Stimulated activated CD4-positive, alpha-beta T cell treated with anti-CD3 and anti-CD28 coated beads, Interleukin-4, amount 100 ng/mL, for 24 hours (primary cell): ENCODE results near the gene BCAN.

ENCODE experiments used
- DNase-seq: peaks from one replicate; pipeline ENCODE4 v3.0.0-alpha.2; 2020

The BCAN gene

DNA sequence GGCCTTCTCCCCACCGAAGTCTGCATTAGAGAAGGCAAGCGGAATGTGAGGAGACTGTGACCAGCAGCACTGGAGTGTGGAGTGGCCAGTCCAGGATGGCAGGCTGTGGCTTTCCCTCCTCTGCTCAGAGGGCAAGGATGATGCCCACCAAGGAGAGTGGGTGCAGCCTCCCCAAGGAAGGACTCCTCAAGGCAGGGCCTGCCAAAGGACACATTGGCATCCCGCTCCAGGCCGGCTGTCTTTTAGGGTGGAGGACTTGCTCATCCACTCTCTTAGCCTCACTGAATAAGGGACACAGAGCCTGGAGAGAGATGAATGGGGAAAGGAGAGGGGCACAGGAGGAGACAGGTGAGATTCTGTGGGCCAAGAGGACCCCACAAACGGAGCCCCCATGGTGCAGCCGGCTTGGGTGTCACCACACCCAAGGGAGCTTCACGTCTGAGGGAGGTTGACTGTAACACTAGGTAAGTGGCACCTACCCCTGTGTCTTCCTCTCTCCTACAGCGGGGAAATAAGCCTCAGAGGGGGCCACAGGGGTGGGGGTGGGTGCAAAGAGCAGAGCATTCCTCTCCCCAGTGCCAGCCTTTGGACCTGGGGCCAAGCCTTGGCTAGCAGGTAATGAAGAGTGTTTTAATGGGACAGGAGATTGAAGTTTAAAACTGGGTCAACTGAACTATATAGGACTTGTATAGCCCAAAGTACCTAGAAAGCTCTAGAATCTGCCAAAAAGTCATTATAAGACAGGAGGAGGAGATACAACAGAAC lies 39.5 kb downstream of the BCAN start:
- DNase-seq = no peak

DNA sequence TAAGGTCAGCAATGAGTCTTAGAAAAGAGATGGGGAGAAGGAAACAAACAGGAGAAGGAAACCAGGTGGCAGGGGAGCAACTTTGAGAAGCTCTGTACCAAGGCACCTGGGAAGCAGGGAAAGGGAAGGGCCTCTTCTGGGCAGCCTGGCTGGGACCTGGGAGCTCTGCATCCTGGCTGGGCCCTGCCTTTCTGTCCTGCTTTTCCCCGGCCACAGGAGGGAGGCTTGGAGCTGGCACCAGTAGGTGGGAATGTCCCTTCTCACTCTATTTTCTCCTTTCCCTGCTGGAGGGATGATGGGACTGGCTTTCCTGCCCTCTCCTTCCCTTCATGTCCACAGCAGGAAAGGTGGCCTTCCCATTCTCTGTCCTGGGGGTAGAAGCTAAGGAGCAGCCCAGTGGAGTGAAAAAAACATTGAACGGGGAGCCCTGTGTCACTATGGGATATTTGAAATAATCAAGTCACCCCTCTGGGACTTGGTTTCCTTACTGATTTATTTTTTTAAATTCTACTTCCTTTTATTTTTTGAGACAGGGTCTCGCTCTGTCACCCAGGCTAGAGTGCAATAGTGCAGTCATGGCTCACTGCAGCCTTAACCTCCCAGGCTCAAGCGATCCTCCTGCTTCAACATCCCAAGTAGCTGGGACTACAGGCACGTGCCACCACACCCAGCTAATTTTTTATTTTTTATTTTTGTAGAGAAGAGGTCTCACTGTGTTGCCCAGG lies 40.4 kb downstream of the BCAN start:
- DNase-seq = no peak

- DNase-seq = peak; percentile 32
These were observed 42.4 kb downstream of the BCAN start for GRCh38 chr1:156684227-156684782.

DNA sequence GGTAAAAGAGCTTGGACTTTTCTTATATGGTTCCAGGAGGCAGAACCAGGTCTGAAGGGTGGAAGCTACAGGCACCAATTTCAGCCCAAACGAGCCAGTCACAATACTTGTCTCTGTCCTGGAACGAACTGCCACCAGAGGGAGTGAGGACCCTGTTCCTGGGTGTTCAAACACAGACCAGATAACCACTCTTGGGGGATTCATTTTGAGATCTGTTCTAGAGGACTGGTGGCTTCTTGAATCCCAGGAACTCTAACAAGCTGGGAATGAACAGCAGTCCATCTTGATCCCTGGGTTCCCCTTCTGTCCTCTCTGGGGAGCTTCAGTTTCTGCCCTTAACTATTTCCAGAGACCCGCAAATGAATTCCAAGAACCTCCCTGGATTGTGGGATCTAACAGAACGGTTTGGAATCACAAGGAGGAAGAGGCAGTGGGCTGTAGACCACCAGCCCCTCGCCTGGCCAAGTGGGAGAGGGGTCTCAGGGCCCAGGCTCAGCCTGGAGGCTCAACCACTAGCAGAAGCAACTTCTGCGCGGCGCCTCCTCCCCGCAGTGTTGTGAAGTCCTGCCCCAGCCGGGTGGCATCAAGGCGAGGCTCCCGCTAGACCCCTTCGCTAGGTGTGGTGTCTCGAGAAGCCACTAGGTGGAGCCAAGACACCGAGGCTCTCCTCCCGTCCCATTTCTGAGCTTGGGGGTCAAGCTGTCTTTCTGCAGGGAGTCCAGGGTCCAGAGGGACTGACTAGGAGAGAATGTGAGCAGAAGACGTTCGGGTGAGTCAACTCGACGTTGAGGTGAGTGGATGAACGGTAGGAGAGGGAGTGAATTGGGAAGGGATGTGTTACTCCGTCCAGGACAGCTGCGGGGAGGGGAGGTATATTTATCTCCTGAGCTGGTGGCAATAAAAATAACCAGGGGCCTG lies 47.4 kb downstream of the BCAN start:
- DNase-seq = peak; percentile 78

DNA sequence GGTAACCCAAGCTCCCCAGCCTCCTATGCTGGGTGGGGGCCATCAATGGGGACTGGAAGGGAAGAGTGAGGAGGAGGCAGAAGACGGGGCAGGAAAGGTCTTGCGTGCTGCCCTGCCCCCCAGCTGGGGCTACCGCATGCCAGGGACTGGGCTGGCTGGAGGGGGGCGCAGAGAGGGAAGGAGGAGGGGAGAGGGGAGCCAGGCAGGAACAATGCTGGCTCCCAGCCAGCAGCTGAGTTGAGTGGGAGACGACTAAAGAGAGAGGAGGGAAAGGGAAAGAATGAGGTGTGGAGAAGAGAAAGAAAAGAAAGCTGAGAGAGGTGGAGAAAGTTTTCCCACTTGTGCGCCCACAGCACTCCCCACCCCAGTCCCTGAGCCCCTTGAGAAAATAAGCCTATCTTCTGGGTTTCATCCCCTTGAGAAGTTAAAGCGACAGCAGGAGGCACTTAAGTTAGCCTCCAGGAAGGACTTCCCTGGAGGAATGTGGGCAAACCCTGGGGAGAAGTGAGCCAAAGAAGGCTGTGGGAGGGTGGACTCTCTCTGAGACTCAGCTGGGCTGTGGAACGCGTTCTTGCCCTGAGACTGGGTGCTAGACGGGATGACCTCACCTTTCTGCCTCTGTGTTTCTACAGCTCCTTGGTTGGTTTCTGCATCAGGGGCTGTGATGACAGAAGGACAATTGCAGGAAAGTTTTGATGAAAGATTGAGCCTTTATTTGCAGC lies 48.2 kb downstream of the BCAN start:
- no peak for DNase-seq

DNA sequence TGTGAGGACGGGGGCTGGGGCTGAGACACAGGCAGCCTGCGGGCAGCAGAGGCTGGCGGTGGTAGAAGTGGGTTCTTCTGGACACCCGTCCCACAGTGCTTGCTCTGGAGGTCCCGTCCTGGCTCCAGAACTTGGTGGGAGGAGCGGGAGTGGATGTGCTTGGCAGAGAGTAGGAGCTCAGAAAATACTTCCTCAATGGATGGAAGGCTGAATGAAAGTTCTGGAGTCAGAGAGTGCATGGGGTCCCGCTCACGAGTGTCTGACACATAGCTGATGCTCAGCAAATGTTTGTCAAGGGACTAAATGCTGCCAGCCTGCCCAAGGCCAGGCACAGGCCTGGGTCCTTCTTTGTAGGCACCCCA lies 48.7 kb downstream of the BCAN start:
- no peak for DNase-seq

- no peak for DNase-seq
These were observed 49.3 kb downstream of the BCAN start for GRCh38 chr1:156691191-156691590.

GRCh38 chr1:156691665-156692440 lies 49.9 kb downstream of the BCAN start:
- DNase-seq = no peak

- no peak for DNase-seq
These were observed 50.6 kb downstream of the BCAN start for GRCh38 chr1:156692441-156692924.

GRCh38 chr1:156692925-156693847 lies 51.3 kb downstream of the BCAN start:
- DNase-seq = no peak

DNA sequence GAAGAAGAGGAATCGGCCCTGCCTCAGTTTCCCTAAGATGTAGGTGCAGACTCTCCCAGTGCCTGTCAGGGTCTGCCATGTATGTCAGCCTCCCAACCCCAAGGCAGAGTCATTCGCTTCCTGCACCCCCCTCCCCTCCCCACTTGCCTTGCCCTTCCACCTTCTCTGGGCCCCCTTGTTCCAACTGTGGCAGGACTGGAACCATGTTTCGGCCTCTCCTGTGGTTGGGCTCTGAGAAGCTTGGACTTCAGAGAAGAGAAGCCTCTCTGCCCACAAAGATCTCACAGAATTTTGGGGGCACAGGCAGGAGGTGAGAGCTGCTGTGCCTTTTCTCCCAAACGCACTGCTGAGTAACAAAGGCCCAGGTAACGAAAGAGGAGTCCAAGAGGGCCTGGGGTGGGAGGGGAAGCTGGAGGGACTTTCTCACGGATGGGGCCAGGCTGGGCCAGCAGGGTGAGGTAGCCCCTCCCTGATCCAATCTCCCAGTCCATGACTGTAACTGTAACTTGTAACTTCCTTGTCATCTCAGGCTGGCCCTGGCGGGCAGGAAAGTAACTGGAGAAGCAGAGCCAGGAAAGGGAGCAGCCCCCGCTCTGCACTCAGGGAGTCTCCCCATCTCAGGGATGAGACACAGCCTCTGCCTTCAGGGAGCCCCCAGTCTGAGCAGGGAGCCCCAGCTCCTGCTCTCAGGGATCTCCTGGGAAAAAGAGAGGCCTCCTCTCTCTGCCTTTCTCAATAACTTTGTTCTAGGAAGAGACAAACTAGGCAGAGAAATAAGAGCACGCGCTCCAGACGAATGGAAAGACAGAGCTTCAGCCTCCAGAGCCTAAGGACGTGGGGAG lies 52.2 kb downstream of the BCAN start:
- no peak for DNase-seq

DNA sequence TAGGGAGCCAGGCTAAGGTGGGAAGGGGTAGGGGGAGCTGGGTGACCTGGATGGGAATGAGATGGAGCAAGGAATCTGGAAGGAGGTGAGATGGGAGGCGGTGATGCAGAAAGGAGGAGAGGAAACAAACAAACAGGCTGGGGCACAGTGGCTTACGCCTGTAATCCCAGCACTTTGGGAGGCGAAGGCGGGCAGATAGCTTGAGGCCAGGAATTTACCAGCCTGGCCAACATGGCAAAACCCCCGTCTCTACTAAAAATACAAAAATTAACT lies 52.7 kb downstream of the BCAN start:
- DNase-seq = no peak

DNA sequence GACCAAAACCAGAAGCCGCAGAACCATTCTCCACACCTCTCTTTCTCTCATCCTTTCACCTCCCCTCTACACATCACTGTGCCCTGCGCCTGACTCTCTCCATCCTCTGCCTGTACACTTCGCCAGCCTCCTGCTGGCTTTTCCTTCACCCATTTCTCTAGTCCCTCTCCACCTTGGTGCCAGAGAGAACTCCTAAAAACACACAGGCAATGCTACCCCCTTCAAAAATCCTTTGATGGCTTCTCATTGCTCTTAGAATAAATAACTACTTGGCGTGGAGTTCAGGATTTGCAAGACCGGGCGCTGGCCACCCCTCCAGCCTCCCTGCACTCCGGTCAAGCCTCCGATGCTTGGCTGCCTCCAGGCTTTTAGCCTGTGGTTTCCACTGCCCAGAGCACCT lies 54.8 kb downstream of the BCAN start:
- no peak for DNase-seq

GRCh38 chr1:156697481-156697880 lies 55.6 kb downstream of the BCAN start:
- DNase-seq = no peak

- no peak for DNase-seq
These were observed 57.1 kb downstream of the BCAN start for GRCh38 chr1:156698995-156699394.

DNA sequence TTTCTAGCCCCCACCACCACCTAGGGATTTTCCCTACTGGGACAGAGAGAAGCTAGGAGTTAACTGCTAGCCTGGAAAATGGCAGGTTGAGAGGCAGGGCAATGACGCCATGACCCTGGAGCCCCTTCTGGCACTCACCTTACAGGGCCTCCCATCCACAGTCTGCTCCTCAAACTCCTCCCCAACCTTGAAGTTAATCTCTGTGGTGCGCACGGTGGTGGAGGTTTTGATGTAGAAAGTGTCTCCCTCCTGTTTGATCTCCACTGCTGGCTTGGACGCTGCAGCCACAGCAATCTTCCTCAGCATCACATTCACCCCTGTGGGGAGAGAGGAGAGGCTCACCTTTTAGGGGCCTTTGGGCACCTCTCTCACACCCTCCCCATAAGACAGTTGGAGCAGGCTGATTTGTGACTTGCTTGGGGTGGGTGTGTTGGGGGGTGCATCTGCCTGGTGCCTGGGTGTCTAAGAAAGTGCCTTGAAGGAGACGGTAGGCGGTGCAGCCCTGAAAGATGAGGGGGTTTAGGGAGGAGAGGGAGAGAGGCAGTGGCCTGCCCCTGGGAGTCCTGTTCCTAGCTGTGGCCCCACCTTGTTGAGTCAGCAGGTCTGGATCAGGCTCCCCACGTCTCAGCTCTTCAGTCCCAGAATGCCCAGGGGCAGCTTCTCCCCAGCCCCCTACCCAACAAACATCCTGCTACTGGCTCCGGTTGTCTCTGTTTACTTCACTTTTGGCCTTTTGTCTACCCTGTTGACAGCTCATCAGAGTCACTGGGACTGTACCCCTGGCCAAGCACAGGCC lies 59.0 kb downstream of the BCAN start:
- no peak for DNase-seq

DNA sequence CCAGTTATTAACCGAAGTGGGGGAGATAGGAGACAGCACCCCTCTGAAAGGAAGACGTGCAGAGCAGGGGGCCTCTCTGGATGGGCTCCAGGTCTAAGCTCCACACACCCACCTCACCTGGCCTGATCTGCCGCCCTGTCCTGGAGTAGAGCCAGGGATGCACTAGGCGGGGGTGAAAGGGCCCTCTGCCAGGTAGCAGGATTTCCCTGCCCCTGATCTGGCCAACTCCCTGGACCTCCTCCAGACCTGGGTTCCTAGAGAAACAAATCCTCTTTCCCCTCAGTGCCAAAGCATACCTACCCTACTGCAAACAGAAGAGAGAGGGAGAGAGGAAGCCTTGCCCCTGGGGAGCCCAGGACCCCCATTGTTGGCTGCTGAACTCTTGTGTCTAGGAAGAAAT lies 61.4 kb downstream of the BCAN start:
- no peak for DNase-seq

GRCh38 chr1:156703741-156704140 lies 61.8 kb downstream of the BCAN start:
- no peak for DNase-seq

DNA sequence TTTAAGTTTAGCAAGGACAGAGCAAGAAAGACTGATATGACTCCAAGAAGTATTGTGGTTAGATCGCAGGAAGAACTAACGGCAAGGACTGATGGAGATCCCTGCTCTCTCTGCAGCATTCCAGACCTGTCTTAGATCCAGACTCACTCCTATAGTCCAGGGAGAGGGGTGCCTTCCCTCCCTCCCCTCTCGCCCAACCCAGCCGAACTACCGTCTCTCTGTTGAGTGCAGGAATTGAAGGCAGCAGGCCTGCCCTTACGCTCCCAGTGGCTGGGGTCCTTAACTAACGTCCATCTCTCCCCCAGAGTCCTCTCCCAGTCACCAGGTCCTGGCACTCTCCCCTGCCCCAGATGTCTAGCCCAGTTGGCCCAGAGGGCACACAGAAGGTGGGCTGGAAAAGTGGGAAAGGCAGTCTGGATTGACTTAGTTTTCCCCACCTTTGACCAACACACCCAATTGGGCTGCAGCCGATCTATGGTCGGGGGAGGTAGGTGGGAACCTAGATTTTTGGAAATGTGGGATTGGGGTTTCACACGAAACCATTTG lies 62.3 kb downstream of the BCAN start:
- no peak for DNase-seq
